Neural cell (in vitro differentiated cells): ENCODE results near the gene ACVR1. TPM values are rescaled to one million over a fixed set of nuclear protein-coding genes. Genes with fewer than 3 reads are reported as not detected.

Experiments
- H2AFZ ChIP-seq: fragments of 200-600, 300-800 bp; sonication (generic), shearing (Covaris generic); 2 replicates; pipeline ENCODE4 v1.6.0; 2014; ENCODE audit warnings: low read depth, mild to moderate bottlenecking, antibody characterized with exemption, low read length, moderate library complexity
- H3F3A ChIP-seq: fragments of 200-600 bp; shearing (Covaris generic); 2 replicates; pipeline ENCODE4 v1.6.1; 2016; ENCODE audit warnings: mild to moderate bottlenecking, moderate library complexity, mixed read lengths, antibody characterized with exemption, low read length; ENCODE audit not compliant: insufficient read depth, poor library complexity, severe bottlenecking
- H3K27ac ChIP-seq: fragments of 200-600, 300-800 bp; sonication (generic), shearing (Covaris generic); 2 replicates; pipeline ENCODE4 v1.5.1; 2014; ENCODE audit warnings: mild to moderate bottlenecking, low read length, moderate library complexity
- H3K27me3 ChIP-seq: fragments of 300-800, 200-600 bp; sonication (generic), shearing (Covaris generic); 2 replicates; pipeline ENCODE4 v1.6.0; 2014; ENCODE audit warnings: mild to moderate bottlenecking, low read depth, low read length, moderate library complexity; ENCODE audit not compliant: insufficient read depth
- H3K36me3 ChIP-seq: fragments of 300-800, 200-600 bp; sonication (generic), shearing (Covaris generic); 2 replicates; pipeline ENCODE4 v1.5.1; 2014; ENCODE audit warnings: mild to moderate bottlenecking, antibody characterized with exemption, low read length, moderate library complexity; ENCODE audit not compliant: insufficient read depth
- H3K4me2 ChIP-seq: fragments of 300-800, 200-600 bp; sonication (generic), shearing (Covaris generic); 2 replicates; pipeline ENCODE4 v1.6.0; 2014; ENCODE audit warnings: mild to moderate bottlenecking, low read length
- H3K4me3 ChIP-seq: fragments of 300-800, 200-600 bp; sonication (generic), shearing (Covaris generic); 2 replicates; pipeline ENCODE4 v1.5.1; 2014; ENCODE audit warnings: mild to moderate bottlenecking, low read length, moderate library complexity
- H3K79me2 ChIP-seq: fragments of 200-600 bp; shearing (Covaris generic); replicated peaks from 2 replicates; pipeline ENCODE4 v1.6.0; 2014; ENCODE audit warnings: mild to moderate bottlenecking, low read length, moderate library complexity; ENCODE audit not compliant: insufficient read depth
- H3K9ac ChIP-seq: fragments of 300-800, 200-600 bp; sonication (generic), shearing (Covaris generic); 2 replicates; pipeline ENCODE4 v1.6.1; 2016; ENCODE audit warnings: mild to moderate bottlenecking, low read length, mixed read lengths
- H3K9me2 ChIP-seq: fragments of 200-600 bp; shearing (Covaris generic); 2 replicates; pipeline ENCODE4 v1.6.1; 2016; ENCODE audit warnings: mild to moderate bottlenecking, low read length, mixed read lengths; ENCODE audit not compliant: insufficient read depth
- H3K9me3 ChIP-seq: fragments of 200-600, 300-800 bp; sonication (generic), shearing (Covaris generic); 2 replicates; pipeline ENCODE4 v1.6.1; 2016; ENCODE audit warnings: mild to moderate bottlenecking, mixed run types, low read length, moderate library complexity, mixed read lengths
- H4K20me1 ChIP-seq: fragments of 200-600 bp; shearing (Covaris generic); 2 replicates; pipeline ENCODE4 v1.6.1; 2016; ENCODE audit warnings: mild to moderate bottlenecking, mixed run types; ENCODE audit not compliant: insufficient read depth
- EP300 ChIP-seq: fragments of 450-650 bp; conservative IDR thresholded peaks from 2 replicates; pipeline ENCODE4 v1.6.1; 2014; ENCODE audit warnings: antibody characterized with exemption, mild to moderate bottlenecking, moderate library complexity; ENCODE audit not compliant: poor library complexity, severe bottlenecking
- EZH2 ChIP-seq: fragments of 200-600, 300-800 bp; shearing (Covaris generic), sonication (generic); IDR thresholded peaks from 2 replicates; pipeline ENCODE4 v1.6.1; 2014; ENCODE audit warnings: antibody characterized with exemption, low read length, borderline replicate concordance, mild to moderate bottlenecking; ENCODE audit not compliant: insufficient read depth, poor library complexity, severe bottlenecking
- MXI1 ChIP-seq: fragments of 450-650 bp; conservative IDR thresholded peaks from 2 replicates; pipeline ENCODE4 v1.6.1; 2014; ENCODE audit warnings: antibody characterized with exemption, mild to moderate bottlenecking; ENCODE audit not compliant: poor library complexity, severe bottlenecking
- POLR2AphosphoS5 ChIP-seq: IDR thresholded peaks from 2 replicates; pipeline ENCODE4 v1.6.1; 2012
- RAD21 ChIP-seq: fragments of 450-650 bp; conservative IDR thresholded peaks from 2 replicates; pipeline ENCODE4 v1.6.1; 2014; ENCODE audit warnings: antibody characterized with exemption, mild to moderate bottlenecking, moderate library complexity
- SMC3 ChIP-seq: fragments of 450-650 bp; conservative IDR thresholded peaks from 2 replicates; pipeline ENCODE4 v1.6.1; 2014; ENCODE audit warnings: antibody characterized with exemption, mild to moderate bottlenecking, moderate library complexity; ENCODE audit not compliant: poor library complexity
- TAF1 ChIP-seq: IDR thresholded peaks from 2 replicates; pipeline ENCODE4 v1.6.1; 2012; ENCODE audit warnings: low read depth
- polyA plus RNA-seq: library from polyadenylated mRNA; depleted of rRNA; stranded (reverse); fragments of >200 nt; gene quantifications from 2 replicates; pipeline ENCODE4 v1.2.3, GENCODE V29; 2014
- TF ChIP-seq, protein P1 (sequence below): IDR thresholded peaks from 2 replicates; pipeline ENCODE4 v1.6.1; 2012; ENCODE audit warnings: borderline replicate concordance
- TF ChIP-seq, protein P2 (sequence below): fragments of 450-650 bp; IDR thresholded peaks from 2 replicates; pipeline ENCODE4 v1.5.1; 2014; ENCODE audit warnings: antibody characterized with exemption, mild to moderate bottlenecking, moderate library complexity; ENCODE audit not compliant: poor library complexity, severe bottlenecking

Gene ACVR1
- polyA plus RNA-seq, 1 donor from 2014 or later: 4.0 TPM

DNA sequence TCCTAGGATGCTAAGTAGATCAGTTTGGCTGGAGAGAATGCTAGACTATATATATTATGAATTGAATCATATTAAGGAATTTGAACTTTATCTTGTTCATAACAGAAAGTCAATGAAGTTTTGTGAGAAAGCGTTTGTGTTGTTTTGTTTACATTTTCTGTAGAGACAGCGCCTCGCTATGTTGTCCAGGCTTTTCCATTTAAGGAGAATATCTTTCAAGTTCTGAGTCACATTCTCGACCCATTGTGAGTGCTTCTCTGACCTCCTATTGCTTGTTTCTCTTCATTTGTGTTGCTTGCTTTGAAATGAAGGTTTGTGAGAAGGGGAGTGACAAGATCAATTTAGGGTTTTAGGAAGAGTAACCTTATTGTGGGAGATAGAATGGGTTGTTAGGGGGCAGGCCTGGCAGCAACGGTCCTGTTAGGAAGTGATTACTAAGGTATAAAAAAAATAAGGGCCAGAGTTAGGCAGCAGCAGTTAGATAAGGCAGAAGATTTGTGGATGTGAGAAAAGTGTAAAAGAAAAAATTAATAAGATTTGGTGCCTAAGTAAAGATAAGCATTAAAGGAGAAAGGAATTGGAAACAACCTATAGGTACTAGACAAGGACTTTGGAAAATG is 47.6 kb upstream of the ACVR1 start:
- H3F3A ChIP-seq: no peaks in the 10 kb centered on the region
- H2AFZ ChIP-seq: no peak overlapping the region
- H3K27ac ChIP-seq: no peak overlapping the region
- no peaks in the 10 kb centered on the region for H3K9me2 ChIP-seq
- H3K9me3 ChIP-seq: peaks cover 2% of the 10 kb centered on the region
- H3K9ac ChIP-seq: no peak overlapping the region
- H3K4me3 ChIP-seq: no peak overlapping the region
- no peak for TF ChIP-seq POLR2AphosphoS5
- TF ChIP-seq RAD21: no peak
- TF ChIP-seq, protein P1, sequence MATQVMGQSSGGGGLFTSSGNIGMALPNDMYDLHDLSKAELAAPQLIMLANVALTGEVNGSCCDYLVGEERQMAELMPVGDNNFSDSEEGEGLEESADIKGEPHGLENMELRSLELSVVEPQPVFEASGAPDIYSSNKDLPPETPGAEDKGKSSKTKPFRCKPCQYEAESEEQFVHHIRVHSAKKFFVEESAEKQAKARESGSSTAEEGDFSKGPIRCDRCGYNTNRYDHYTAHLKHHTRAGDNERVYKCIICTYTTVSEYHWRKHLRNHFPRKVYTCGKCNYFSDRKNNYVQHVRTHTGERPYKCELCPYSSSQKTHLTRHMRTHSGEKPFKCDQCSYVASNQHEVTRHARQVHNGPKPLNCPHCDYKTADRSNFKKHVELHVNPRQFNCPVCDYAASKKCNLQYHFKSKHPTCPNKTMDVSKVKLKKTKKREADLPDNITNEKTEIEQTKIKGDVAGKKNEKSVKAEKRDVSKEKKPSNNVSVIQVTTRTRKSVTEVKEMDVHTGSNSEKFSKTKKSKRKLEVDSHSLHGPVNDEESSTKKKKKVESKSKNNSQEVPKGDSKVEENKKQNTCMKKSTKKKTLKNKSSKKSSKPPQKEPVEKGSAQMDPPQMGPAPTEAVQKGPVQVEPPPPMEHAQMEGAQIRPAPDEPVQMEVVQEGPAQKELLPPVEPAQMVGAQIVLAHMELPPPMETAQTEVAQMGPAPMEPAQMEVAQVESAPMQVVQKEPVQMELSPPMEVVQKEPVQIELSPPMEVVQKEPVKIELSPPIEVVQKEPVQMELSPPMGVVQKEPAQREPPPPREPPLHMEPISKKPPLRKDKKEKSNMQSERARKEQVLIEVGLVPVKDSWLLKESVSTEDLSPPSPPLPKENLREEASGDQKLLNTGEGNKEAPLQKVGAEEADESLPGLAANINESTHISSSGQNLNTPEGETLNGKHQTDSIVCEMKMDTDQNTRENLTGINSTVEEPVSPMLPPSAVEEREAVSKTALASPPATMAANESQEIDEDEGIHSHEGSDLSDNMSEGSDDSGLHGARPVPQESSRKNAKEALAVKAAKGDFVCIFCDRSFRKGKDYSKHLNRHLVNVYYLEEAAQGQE: no peak
- no peaks in the 10 kb centered on the region for H3K36me3 ChIP-seq
- H3K27me3 ChIP-seq: peaks cover 13% of the 10 kb centered on the region
- no peaks in the 10 kb centered on the region for H4K20me1 ChIP-seq
- no peaks in the 10 kb centered on the region for H3K79me2 ChIP-seq
- no peak overlapping the region for H3K4me2 ChIP-seq

DNA sequence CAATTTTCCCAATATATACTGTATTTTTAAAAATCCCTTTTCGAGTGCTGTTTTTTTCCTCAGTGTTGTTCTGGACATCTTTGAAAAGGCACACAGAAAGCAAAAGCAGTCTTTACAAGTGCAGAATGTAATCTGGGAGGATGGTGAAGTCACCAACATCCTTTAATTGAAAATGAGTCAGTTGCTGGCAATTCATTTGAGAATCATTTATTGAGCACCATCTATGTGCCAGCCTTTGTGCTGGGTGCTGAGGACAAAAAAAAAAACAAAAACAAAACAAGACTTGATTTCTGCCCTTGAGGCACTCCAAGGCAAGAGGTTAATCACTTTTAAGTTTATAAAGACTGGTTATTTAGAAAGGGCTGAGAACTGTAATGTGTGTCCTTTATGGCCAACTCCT is 46.7 kb upstream of the ACVR1 start:
- no peak for TF ChIP-seq POLR2AphosphoS5
- no peak for TF ChIP-seq RAD21
- TF ChIP-seq EP300: no peak
- no peak for TF ChIP-seq SMC3
- TF ChIP-seq, protein P1: no peak
- no peak for TF ChIP-seq EZH2
- TF ChIP-seq, protein P2, sequence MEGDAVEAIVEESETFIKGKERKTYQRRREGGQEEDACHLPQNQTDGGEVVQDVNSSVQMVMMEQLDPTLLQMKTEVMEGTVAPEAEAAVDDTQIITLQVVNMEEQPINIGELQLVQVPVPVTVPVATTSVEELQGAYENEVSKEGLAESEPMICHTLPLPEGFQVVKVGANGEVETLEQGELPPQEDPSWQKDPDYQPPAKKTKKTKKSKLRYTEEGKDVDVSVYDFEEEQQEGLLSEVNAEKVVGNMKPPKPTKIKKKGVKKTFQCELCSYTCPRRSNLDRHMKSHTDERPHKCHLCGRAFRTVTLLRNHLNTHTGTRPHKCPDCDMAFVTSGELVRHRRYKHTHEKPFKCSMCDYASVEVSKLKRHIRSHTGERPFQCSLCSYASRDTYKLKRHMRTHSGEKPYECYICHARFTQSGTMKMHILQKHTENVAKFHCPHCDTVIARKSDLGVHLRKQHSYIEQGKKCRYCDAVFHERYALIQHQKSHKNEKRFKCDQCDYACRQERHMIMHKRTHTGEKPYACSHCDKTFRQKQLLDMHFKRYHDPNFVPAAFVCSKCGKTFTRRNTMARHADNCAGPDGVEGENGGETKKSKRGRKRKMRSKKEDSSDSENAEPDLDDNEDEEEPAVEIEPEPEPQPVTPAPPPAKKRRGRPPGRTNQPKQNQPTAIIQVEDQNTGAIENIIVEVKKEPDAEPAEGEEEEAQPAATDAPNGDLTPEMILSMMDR: no peak
- no peak for TF ChIP-seq TAF1
- no peak for TF ChIP-seq MXI1
- no peaks in the 10 kb centered on the region for H3K9me3 ChIP-seq
- H3K9ac ChIP-seq: no peak overlapping the region
- no peaks in the 10 kb centered on the region for H3K36me3 ChIP-seq
- no peak overlapping the region for H3K27ac ChIP-seq
- peaks cover 8% of the 10 kb centered on the region for H3K27me3 ChIP-seq
- no peaks in the 10 kb centered on the region for H4K20me1 ChIP-seq
- H2AFZ ChIP-seq: no peak overlapping the region
- H3K4me3 ChIP-seq: no peak overlapping the region
- no peaks in the 10 kb centered on the region for H3F3A ChIP-seq
- no peaks in the 10 kb centered on the region for H3K79me2 ChIP-seq
- no peak overlapping the region for H3K4me2 ChIP-seq
- H3K9me2 ChIP-seq: no peaks in the 10 kb centered on the region
